Heart right ventricle (tissue), 16 donors: ENCODE data around the gene PIK3R4. TPM values are rescaled to one million over a fixed set of nuclear protein-coding genes. Genes with fewer than 3 reads are reported as not detected.

Experiments used
- ATAC-seq, 8 donors: fragments of 200-7000 bp; cut with Tn5 transposase; one replicate each; pipeline ENCODE4 v1.9.1; 2020; ENCODE audit warnings: mild to moderate bottlenecking in 8 of 8, moderate library complexity in 8 of 8, moderate number of reproducible peaks in 1 of 8
- DNase-seq, 2 donors: peaks; one replicate each; pipeline ENCODE4 v3.0.0-alpha.2; 2020
- H3K27ac ChIP-seq, 10 donors: fragments of 200-600 bp; sonication (generic) in 2 of 10; one replicate each; pipeline versions ENCODE4 v1.5.0 to v1.8.0; 2020 to 2022; ENCODE audit warnings: mild to moderate bottlenecking in 3 of 10
- H3K27me3 ChIP-seq, 7 donors: fragments of 200-600 bp; one replicate each; pipeline ENCODE4 v1.8.0; 2021 to 2022; ENCODE audit warnings: mild to moderate bottlenecking in 2 of 7
- H3K36me3 ChIP-seq, 9 donors: fragments of 200-600 bp; sonication (generic) in 1 of 9; one replicate each; pipeline versions ENCODE4 v1.5.0 to v1.8.0; 2020 to 2022; ENCODE audit warnings: mild to moderate bottlenecking in 2 of 9
- H3K4me1 ChIP-seq, 9 donors: fragments of 200-600 bp; sonication (generic) in 1 of 9; one replicate each; pipeline versions ENCODE4 v1.5.0 to v1.8.0; 2020 to 2022; ENCODE audit warnings: mild to moderate bottlenecking in 4 of 9
- H3K4me3 ChIP-seq, 10 donors: fragments of 200-600 bp; sonication (generic) in 2 of 10; one replicate each; pipeline versions ENCODE4 v1.5.0 to v1.8.0; 2020 to 2022; ENCODE audit warnings: mild to moderate bottlenecking in 7 of 10, moderate library complexity in 2 of 10
- H3K9me3 ChIP-seq, 11 donors: fragments of 200-600 bp in 10 of 11; sonication (generic) in 2 of 11; one replicate each; pipeline versions ENCODE4 v1.5.0 to v1.8.0; 2013 to 2022; ENCODE audit warnings: mild to moderate bottlenecking in 2 of 11, control low read depth in 1 of 11, moderate library complexity in 1 of 11
- CTCF ChIP-seq, 9 donors: fragments of 200-600 bp; sonication (generic) in 2 of 9; IDR thresholded peaks; one replicate each; pipeline versions ENCODE4 v1.5.0 to v1.8.0; 2021 to 2022; ENCODE audit warnings: antibody characterized with exemption in 9 of 9, mild to moderate bottlenecking in 5 of 9, moderate library complexity in 1 of 9
- WGBS, 2 donors: extraction: QIAGEN DNeasy Blood & Tissue Kit; methylation state at CpG; one replicate each; pipeline ENCODE4 v1.1.7; 2013; ENCODE audit warnings: inconsistent platforms in 1 of 2; 5-methylcytosine and 5-hydroxymethylcytosine counted together
- intact Hi-C, 10 donors: fragments of 100-400 bp; cut with DNase I; formaldehyde crosslinking; loops; one replicate each; pipeline versions ENCODE4 v1.11.1 to v1.14.2; 2022
- polyA plus RNA-seq, 2 donors: library from polyadenylated mRNA; stranded (reverse); fragments of 200-250 nt; gene quantifications; one replicate each; pipeline ENCODE4 v1.2.3, GENCODE V29; 2013
- total RNA-seq, 10 donors: library from RNA; stranded (reverse); fragmentation: NEBNext Ultra II Directional in 3 of 10; extraction: Animal tissue kit (Norgen Biotek cat#: 25700) in 3 of 10; gene quantifications; one replicate each; pipeline versions ENCODE4 v1.2.1 to v1.2.4, GENCODE V29; 2021 to 2023
- donor health status: Arrhythmogenic right ventricular cardiomyopathy.
- donor health status: ischemic (EF 13 %, LVEDD 7.1; RV severe dilation, severe dysfunction).
- donor health status: healthy with polysubstance abuse.
- donor health status: DM: no; HTN: yes; CAD: no.
- donor health status: DM: no; HTN: no; CAD: no.
- donor health status: ischemic (EF 25% LVEDD 6.9; RV normal size, moderate dysfunction).
- donor health status: ischemic (EF 25% LVEDD 5.7; RV mildly dilated, moderate dysfunction).
- donor health status: healthy.
- donor health status: DM: yes; HTN: yes; CAD: no.
- donor health status: Ischemic cardiomyopathy.
- donor health status: ischemic (EF 35%, LVEDD 5.7; RV mildly dilated, moderate dysfunction).
- donor health status: nonischemic (EF 11% LVEDD 7.7; RV severe dilation, severe dysfunction).
- donor health status: DM: yes; HTN: yes; CAD: no.
- donor health status: PGD.
- donor health status: ischemic (EF 29% LVEDD 5.4; RV normal size, mild dysfunction).
- donor health status: nonischemic (EF 23%, LVEDD 6.1; RV moderate dilation, normal function).

The PIK3R4 gene
- total and polyA plus RNA-seq, 12 donors, result 12.3 to 22.3 (median 17.1) TPM

DNA sequence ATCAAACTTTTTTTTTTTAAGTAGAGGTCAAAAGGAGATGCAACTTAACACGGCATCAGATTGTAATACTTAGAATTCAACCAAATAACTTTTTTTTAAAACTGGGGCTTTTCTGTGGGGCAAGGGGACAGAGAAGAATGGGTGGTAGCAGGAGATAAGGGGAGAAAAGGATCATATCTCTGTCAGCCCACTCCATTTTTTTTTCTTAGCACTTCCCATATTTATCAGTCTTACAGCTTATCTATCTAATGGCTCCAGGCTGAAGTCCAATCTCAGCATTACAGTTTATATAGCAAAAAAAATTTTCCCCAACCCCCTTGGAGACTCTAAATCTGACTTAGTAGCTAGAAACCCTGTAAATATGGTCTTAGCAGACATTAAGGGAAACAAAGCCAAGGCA lies 69.3 kb downstream of the PIK3R4 start:
- H3K27me3 ChIP-seq, result no peaks in the 10 kb centered on the region
- H3K36me3 ChIP-seq, result peaks cover 0 to 91% (median 42%) of the 10 kb centered on the region in 9 donors
- no peak for TF ChIP-seq CTCF (IDR thresholded peaks at IDR 0.05)
- no peaks in the 10 kb centered on the region for H3K9me3 ChIP-seq
- no peak overlapping the region for H3K27ac ChIP-seq
- H3K4me1 ChIP-seq, result no peaks in the 10 kb centered on the region
- intact Hi-C loops, result no loop called here
- no peak overlapping the region for H3K4me3 ChIP-seq
- WGBS, 2 donors, result 60 to 68% methylated on average over 1 of the region's 1 CpG
- no peak for DNase-seq
- ATAC-seq, result no peak

DNA sequence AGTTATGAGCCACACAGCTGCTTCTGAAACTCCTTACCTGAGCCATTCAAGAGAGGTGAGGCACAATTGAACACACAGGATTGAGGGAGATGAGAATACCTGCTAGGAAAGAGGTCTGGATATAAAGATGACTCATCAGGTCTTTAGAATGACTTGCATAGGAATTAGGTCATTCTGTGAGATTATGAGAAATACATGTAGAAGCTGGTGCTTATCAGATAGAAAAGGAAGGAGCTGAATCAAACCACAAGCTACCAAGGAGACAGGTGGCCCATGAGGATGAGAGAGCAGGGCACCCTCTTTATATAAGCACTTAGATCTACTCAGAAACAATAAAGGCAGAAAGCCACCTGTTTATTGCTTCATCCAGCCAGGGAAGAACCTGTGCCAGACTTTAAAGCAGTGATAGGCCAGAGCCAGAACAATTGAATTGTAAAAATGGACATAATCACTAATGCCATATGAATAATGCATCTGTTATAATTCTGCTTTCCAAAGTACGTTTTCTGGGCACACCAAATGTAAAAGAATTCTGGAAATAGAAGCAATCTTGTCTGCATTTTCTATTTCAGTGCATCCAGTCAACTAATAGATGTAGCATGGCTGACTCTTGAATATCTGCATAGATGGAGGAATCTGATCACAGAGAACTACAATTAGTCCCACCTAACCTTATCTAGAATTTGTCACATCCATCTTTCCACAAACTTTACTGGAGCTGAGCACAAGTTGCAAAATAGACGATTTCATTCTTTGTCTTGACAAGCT lies 74.9 kb downstream of the PIK3R4 start:
- ATAC-seq (no peak), DNase-seq (no peak)
- H3K27me3 ChIP-seq, result no peaks in the 10 kb centered on the region
- H3K4me3 ChIP-seq, result no peak overlapping the region
- no peaks in the 10 kb centered on the region for H3K9me3 ChIP-seq
- no peak for TF ChIP-seq CTCF (IDR thresholded peaks at IDR 0.05)
- intact Hi-C loops, result no loop called here
- 81 to 87% methylated on average over 2 of the region's 2 CpGs for WGBS, 2 donors
- peaks cover 0 to 64% (median 16%) of the 10 kb centered on the region in 9 donors for H3K36me3 ChIP-seq
- H3K27ac ChIP-seq, result no peak overlapping the region
- no peaks in the 10 kb centered on the region for H3K4me1 ChIP-seq

DNA sequence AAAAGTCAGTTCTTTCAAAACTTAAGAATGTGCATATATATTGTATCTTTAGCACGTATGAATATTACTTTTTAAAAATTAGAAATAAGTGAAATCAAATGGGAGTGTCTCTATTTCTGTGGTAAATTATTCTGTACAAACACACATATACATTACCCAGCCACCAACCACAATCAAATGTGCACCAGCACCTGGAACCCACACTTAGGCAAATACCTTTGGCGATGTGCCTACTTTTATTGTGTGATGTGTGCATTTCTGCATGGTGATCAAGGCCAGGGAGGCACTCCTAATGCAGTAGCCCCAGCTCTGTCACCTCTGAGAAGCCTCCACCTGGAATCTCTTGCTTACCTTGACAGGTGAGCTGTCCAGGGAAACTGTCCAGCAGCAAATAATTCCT lies 76.9 kb downstream of the PIK3R4 start:
- intact Hi-C loops, result no loop called here
- no peak for TF ChIP-seq CTCF (IDR thresholded peaks at IDR 0.05)
- no peak overlapping the region for H3K27ac ChIP-seq
- ATAC-seq (no peak), DNase-seq (no peak)
- H3K27me3 ChIP-seq, result no peaks in the 10 kb centered on the region
- no peaks in the 10 kb centered on the region for H3K9me3 ChIP-seq
- no peaks in the 10 kb centered on the region for H3K4me1 ChIP-seq
- 90 to 99% methylated on average over 2 of the region's 2 CpGs for WGBS, 2 donors
- peaks cover 0 to 44% (median 14%) of the 10 kb centered on the region in 9 donors for H3K36me3 ChIP-seq
- no peak overlapping the region for H3K4me3 ChIP-seq

GRCh38 chr3:130663092-130663491 lies 83.5 kb downstream of the PIK3R4 start:
- ATAC-seq (no peak), DNase-seq (no peak)
- intact Hi-C loops, result no loop called here
- H3K9me3 ChIP-seq, result no peaks in the 10 kb centered on the region
- H3K4me3 ChIP-seq, result no peak overlapping the region
- no peak overlapping the region for H3K27ac ChIP-seq
- no peaks in the 10 kb centered on the region for H3K27me3 ChIP-seq
- peaks cover 0 to 25% (median 3%) of the 10 kb centered on the region in 9 donors for H3K4me1 ChIP-seq
- peaks cover 0 to 7% (median 0%) of the 10 kb centered on the region in 9 donors for H3K36me3 ChIP-seq
- TF ChIP-seq CTCF (IDR thresholded peaks at IDR 0.05), result no peak
- 90 to 98% methylated on average over 2 of the region's 2 CpGs for WGBS, 2 donors
